A673 (cell line): Measurements from ENCODE around the gene OR4K15. TPM values are rescaled to one million over a fixed set of nuclear protein-coding genes. Genes with fewer than 3 reads are reported as not detected.

Experiments
- Bru-seq: library from RNA; stranded (reverse); fragments of 400-500 nt; gene quantifications from one replicate; lab custom pipeline; 2021; lab: Mats Ljungman, UMichigan
- BruChase-seq, 2 experiments: library from RNA; stranded (reverse); fragments of 400-500 nt; gene quantifications; one replicate each; lab custom pipeline; 2021; lab: Mats Ljungman, UMichigan
- BruUV-seq: library from RNA; stranded (reverse); fragments of 400-500 nt; replicated peaks from 2 replicates; lab custom pipeline; 2021; lab: Mats Ljungman, UMichigan
- CTCF ChIA-PET: fragments of 300-600 bp; sonication (Branson Sonifier 250); formaldehyde crosslinking; loops from one replicate; lab custom pipeline; 2022; ENCODE audit warnings: antibody characterized with exemption; lab: Charles Lee
- POLR2A ChIA-PET: fragments of 300-600 bp; sonication (Branson Sonifier 250); formaldehyde crosslinking; loops from one replicate; lab custom pipeline; 2022; ENCODE audit warnings: antibody characterized with exemption; ENCODE audit not compliant: low non-redundant PET; lab: Charles Lee
- DNase-seq: peaks from one replicate; pipeline ENCODE4 v3.0.0-alpha.2; 2015; ENCODE audit warnings: low spot score
- H3K27ac ChIP-seq: fragments of 200-600 bp; sonication (generic); 2 replicates; pipeline ENCODE4 v1.5.1; 2016; ENCODE audit warnings: mixed run types, low read depth, mild to moderate bottlenecking, mixed read lengths, antibody characterized with exemption, low read length; ENCODE audit not compliant: poor library complexity, severe bottlenecking
- H3K27me3 ChIP-seq: fragments of 200-600 bp; sonication (generic); replicated peaks from 2 replicates; pipeline ENCODE4 v1.6.1; 2017; ENCODE audit warnings: mixed run types, low read depth, mild to moderate bottlenecking, mixed read lengths, antibody characterized with exemption, low read length; ENCODE audit not compliant: insufficient read depth, poor library complexity
- H3K36me3 ChIP-seq: fragments of 200-600 bp; sonication (generic); 2 replicates; pipeline ENCODE4 v1.6.1; 2016; ENCODE audit warnings: mixed run types, mild to moderate bottlenecking, mixed read lengths, antibody characterized with exemption, low read length; ENCODE audit not compliant: insufficient read depth, poor library complexity, severe bottlenecking
- H3K4me1 ChIP-seq: fragments of 200-600 bp; sonication (generic); 2 replicates; pipeline ENCODE4 v1.6.1; 2017; ENCODE audit warnings: mixed run types, mild to moderate bottlenecking, mixed read lengths, antibody characterized with exemption, low read length; ENCODE audit not compliant: insufficient read depth, poor library complexity, severe bottlenecking
- H3K4me3 ChIP-seq: fragments of 200-600 bp; sonication (generic); 2 replicates; pipeline ENCODE4 v1.5.1; 2016; ENCODE audit warnings: low read depth, mixed run types, mild to moderate bottlenecking, mixed read lengths, low read length; ENCODE audit not compliant: poor library complexity, severe bottlenecking
- H3K9me3 ChIP-seq: fragments of 200-600 bp; sonication (generic); 2 replicates; pipeline ENCODE4 v1.6.1; 2016; ENCODE audit warnings: mixed run types, low read depth, mild to moderate bottlenecking, mixed read lengths, antibody characterized with exemption, low read length; ENCODE audit not compliant: poor library complexity, severe bottlenecking
- CTCF ChIP-seq: fragments of 300-800, 200-600 bp; sonication (generic); conservative IDR thresholded peaks from 2 replicates; pipeline ENCODE4 v1.5.1; 2017; ENCODE audit warnings: low read depth, mild to moderate bottlenecking, antibody characterized with exemption, low read length, moderate library complexity, mixed read lengths
- EZH2 ChIP-seq: fragments of 200-600 bp; sonication (generic); IDR thresholded peaks from 2 replicates; pipeline ENCODE4 v1.6.1; 2017; ENCODE audit warnings: borderline replicate concordance, low read depth, mild to moderate bottlenecking, mixed read lengths, antibody characterized with exemption, low read length; ENCODE audit not compliant: poor library complexity, severe bottlenecking
- intact Hi-C: fragments of 100-400 bp; cut with micrococcal nuclease; formaldehyde crosslinking; loops from one replicate; pipeline ENCODE4 v1.10.0; 2022; ENCODE audit not compliant: unreplicated experiment
- long read RNA-seq: library from polyadenylated mRNA; stranded (forward); transcript quantifications from one replicate; pipeline ENCODE4 v2.0.0, GENCODE V29; 2022
- total RNA-seq: library from RNA; stranded (reverse); gene quantifications from 2 replicates; pipeline ENCODE4 v1.2.3, GENCODE V29; 2021

The OR4K15 gene
- total RNA-seq, result not detected in 2 replicates
- not detected for Bru-seq, nascent RNA
- not detected for BruChase-seq, experiment 1, labeled RNA remaining after a 2-hour chase
- BruChase-seq, experiment 2, labeled RNA remaining after a 6-hour chase, result not detected
- long read RNA-seq, result 0 reads

GRCh38 chr14:19975291-19975690 lies at the start of gene OR4K15:
OR4K15 (plus strand) TSS chr14:19975591; CDS start chr14:19975591, 0 bp downstream.
- POLR2A ChIA-PET, result no interaction called here
- H3K4me1 ChIP-seq, result no peaks in the 10 kb centered on the region
- no TSS peak for BruUV-seq

GRCh38 chr14:19930617-19931016 lies 44.8 kb upstream of the OR4K15 start, which contains the start of gene OR4K1:
OR4K1 (plus strand) TSS chr14:19930917; CDS start chr14:19935667, 4,750 bp downstream.
- no peak for DNase-seq
- Histone ChIP-seq H3K27me3 (no peaks in the 10 kb centered on the region), H3K27ac (no peak within 1 kb of the TSS), H3K36me3 (no peaks in the 10 kb centered on the region), H3K4me3 (no peak within 1 kb of the TSS), H3K4me1 (no peaks in the 10 kb centered on the region), H3K9me3 (peaks cover 19% of the 10 kb centered on the region)
- no TSS peak for BruUV-seq
- intact Hi-C loops, result no loop called here
- no peak for TF ChIP-seq EZH2
- TF ChIP-seq CTCF, result no peak
- ChIA-PET CTCF (no interaction called here), POLR2A (no interaction called here)

More at GRCh38 chr14:19975291-19975690, at the start of gene OR4K15:
- H3K27me3 ChIP-seq, result no peaks in the 10 kb centered on the region
- H3K9me3 ChIP-seq, result no peaks in the 10 kb centered on the region
- CTCF ChIA-PET, result no interaction called here
- no peaks in the 10 kb centered on the region for H3K36me3 ChIP-seq
- DNase-seq, result no peak
- intact Hi-C loops, result no loop called here
- TF ChIP-seq CTCF (no peak), EZH2 (no peak)
- H3K27ac ChIP-seq, result no peak within 1 kb of the TSS
- no peak within 1 kb of the TSS for H3K4me3 ChIP-seq

GRCh38 chr14:19941668-19942067 lies 33.7 kb upstream of the OR4K15 start:
- intact Hi-C loops, result no loop called here
- H3K9me3 ChIP-seq, result peaks cover 12% of the 10 kb centered on the region
- no peak overlapping the region for H3K27ac ChIP-seq
- POLR2A ChIA-PET, result no interaction called here
- no peak for TF ChIP-seq CTCF
- no peak for TF ChIP-seq EZH2
- no TSS peak for BruUV-seq
- no peaks in the 10 kb centered on the region for H3K36me3 ChIP-seq
- DNase-seq, result no peak
- CTCF ChIA-PET, result no interaction called here
- no peaks in the 10 kb centered on the region for H3K27me3 ChIP-seq
- H3K4me3 ChIP-seq, result no peak overlapping the region
- H3K4me1 ChIP-seq, result no peaks in the 10 kb centered on the region
